Neural progenitor cell (in vitro differentiated cells): ENCODE measurements around the gene MAP3K19.

Source experiments
- CTCF ChIP-seq: fragments of 200-600 bp; sonication (generic); IDR thresholded peaks from 2 replicates; pipeline ENCODE4 v1.5.1; 2017; ENCODE audit warnings: antibody characterized with exemption, mild to moderate bottlenecking
- EZH2 ChIP-seq: fragments of 200-600 bp; sonication (generic); IDR thresholded peaks from 2 replicates; pipeline ENCODE4 v1.6.1; 2017; ENCODE audit warnings: antibody characterized with exemption, mild to moderate bottlenecking, moderate library complexity

GRCh38 chr2:135021618-135022017, 25.6 kb downstream of the MAP3K19 start:
- TF ChIP-seq EZH2 (no peak), CTCF (no peak)
